ENCODE data around the gene LARP1.

- TF ChIP-seq RAD21 (conservative IDR thresholded peaks at IDR 0.05 in 1 of 2, IDR thresholded peaks at IDR 0.05 in 1 of 2) (no peak), MAFK (IDR thresholded peaks at IDR 0.05; ENCODE audit: partially characterized antibody) (no peak), CTCF (IDR thresholded peaks at IDR 0.05) (no peak), POLR2AphosphoS2 (conservative IDR thresholded peaks at IDR 0.05; ENCODE audit: low read length) (no peak), SMC3 (IDR thresholded peaks at IDR 0.05) (no peak), JUNB (IDR thresholded peaks at IDR 0.05) (no peak), ZSCAN20 (CRISPR knock-in tag; IDR thresholded peaks at IDR 0.05) (no peak), REST (IDR thresholded peaks at IDR 0.05) (no peak), POLR2A (IDR thresholded peaks at IDR 0.05; ENCODE audit: low read length) (no peak), EP300 (IDR thresholded peaks at IDR 0.05) (no peak), JUN (IDR thresholded peaks at IDR 0.05) (no peak), RFX5 (IDR thresholded peaks at IDR 0.05) (no peak)
These were observed 105.6 kb downstream of the LARP1 start for GRCh38 chr5:154860765-154861164.

Data from A549 (cell line).